HG03280 (cell line): ENCODE measurements around the gene IL1RAPL1.

ENCODE experiments used
- ATAC-seq: cut with Tn5 transposase; IDR thresholded peaks from one replicate; pipeline ENCODE4 v1.9.1; 2021; ENCODE audit warnings: mild to moderate bottlenecking, moderate library complexity; ENCODE audit not compliant: unreplicated experiment

The IL1RAPL1 gene

DNA sequence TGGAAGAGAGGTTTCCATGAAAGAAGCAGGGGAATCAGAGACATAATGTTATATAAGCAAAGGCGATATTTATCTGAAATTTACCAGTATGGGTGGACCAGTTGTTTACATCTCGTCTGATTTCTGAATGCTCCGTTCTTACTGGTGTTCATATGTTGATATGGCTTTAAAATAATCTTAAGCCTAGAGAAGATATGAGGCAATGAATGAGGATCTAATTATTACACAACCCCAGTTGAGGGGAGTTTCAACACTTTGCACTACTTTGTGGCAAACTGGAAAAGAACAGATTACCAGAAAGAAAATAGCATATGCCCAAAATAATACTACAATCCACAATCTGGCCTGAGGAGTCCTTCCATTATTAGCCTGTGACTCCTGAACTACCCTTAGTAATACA lies 1364.8 kb downstream of the IL1RAPL1 start:
- no peak for ATAC-seq

DNA sequence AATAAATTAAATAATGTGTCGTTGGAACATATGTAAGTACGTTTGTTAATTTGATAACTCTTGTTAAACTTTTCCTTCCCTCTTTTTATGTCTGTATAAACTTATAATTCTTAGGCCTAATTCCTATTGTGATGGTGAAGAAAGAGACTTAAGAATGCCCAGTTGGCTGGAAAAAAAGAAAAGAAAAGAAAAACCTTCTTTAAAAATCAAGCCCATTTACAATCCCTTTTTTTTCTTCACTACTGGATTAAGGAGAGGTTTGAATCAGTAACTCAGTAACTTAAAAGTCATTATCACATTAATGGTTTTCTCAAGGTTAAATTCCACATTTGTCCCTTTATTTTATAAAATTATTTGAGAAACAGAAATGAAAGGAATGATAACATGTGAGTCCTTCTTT lies 1374.8 kb downstream of the IL1RAPL1 start:
- ATAC-seq = no peak

DNA sequence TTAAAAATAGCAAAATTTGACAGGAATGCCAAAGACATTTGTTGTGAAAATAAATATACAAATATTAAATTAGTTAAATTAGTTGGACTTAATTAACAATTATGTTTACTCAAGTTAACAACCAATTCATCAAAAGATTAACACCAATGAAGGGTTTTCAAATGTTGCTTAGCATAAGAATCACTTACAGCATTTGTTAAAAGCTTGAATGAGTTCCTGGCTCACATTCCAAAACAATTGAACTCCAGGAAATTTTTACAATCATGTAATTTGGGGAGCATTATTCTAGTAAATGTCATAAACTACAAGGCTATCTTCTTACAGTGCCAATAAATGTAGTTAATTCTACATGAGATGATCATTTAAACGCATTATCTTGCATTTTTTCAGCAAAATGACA lies 1378.4 kb downstream of the IL1RAPL1 start:
- no peak for ATAC-seq

DNA sequence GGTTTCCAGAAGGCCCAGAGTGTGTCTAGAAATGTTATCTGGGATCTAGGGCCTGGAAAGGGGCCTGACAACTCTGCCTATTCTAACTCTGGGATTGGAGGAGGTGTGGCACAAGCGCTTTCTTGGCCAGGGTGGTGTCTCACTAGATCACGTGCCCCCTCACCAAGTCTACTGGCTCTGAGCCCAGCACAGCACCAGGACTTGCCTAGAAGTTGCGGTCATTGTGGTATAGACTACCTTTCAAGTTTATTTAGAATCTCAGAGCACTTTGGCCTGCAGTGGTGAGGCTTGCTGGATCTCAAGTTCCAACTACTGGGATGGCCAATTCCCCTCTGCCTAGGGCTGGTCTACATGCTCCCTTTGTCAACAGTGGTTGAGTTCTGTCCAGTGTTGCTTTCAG lies 1404.8 kb downstream of the IL1RAPL1 start:
- no peak for ATAC-seq

DNA sequence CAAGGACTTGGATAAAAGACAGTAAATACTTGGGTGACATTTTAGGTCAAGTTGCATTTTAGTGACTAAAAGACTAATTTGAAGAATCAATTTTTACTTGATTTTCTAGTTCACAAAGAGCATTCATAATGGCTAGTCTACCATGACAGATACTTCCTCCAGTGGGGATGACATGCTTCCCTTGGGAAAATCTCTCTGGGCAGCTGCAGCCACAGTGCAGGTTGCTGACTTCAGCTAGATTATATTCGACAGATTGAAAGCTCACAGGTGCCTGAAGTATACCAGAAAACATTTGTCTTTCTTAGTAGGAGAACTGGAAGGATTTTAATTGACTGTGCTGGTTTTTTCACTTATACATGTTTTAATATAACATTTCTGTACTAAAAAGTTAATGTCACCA lies 1418.6 kb downstream of the IL1RAPL1 start:
- ATAC-seq = no peak
